Neural cell (in vitro differentiated cells): ENCODE data around the gene KRTAP5-2. TPM values are rescaled to one million over a fixed set of nuclear protein-coding genes. Genes with fewer than 3 reads are reported as not detected.
"Not testable (repeated sequence)": the region's sequence is repeated elsewhere in the genome, so short reads cannot be mapped to it uniquely, and the experiment has no call there.

Experiments
- H2AFZ ChIP-seq: fragments of 200-600, 300-800 bp; sonication (generic), shearing (Covaris generic); 2 replicates; pipeline ENCODE4 v1.6.0; 2014; ENCODE audit warnings: low read depth, mild to moderate bottlenecking, antibody characterized with exemption, low read length, moderate library complexity
- H3F3A ChIP-seq: fragments of 200-600 bp; shearing (Covaris generic); 2 replicates; pipeline ENCODE4 v1.6.1; 2016; ENCODE audit warnings: mild to moderate bottlenecking, moderate library complexity, mixed read lengths, antibody characterized with exemption, low read length; ENCODE audit not compliant: insufficient read depth, poor library complexity, severe bottlenecking
- H3K27ac ChIP-seq: fragments of 200-600, 300-800 bp; sonication (generic), shearing (Covaris generic); 2 replicates; pipeline ENCODE4 v1.5.1; 2014; ENCODE audit warnings: mild to moderate bottlenecking, low read length, moderate library complexity
- H3K27me3 ChIP-seq: fragments of 300-800, 200-600 bp; sonication (generic), shearing (Covaris generic); 2 replicates; pipeline ENCODE4 v1.6.0; 2014; ENCODE audit warnings: mild to moderate bottlenecking, low read depth, low read length, moderate library complexity; ENCODE audit not compliant: insufficient read depth
- H3K36me3 ChIP-seq: fragments of 300-800, 200-600 bp; sonication (generic), shearing (Covaris generic); 2 replicates; pipeline ENCODE4 v1.5.1; 2014; ENCODE audit warnings: mild to moderate bottlenecking, antibody characterized with exemption, low read length, moderate library complexity; ENCODE audit not compliant: insufficient read depth
- H3K4me2 ChIP-seq: fragments of 300-800, 200-600 bp; sonication (generic), shearing (Covaris generic); 2 replicates; pipeline ENCODE4 v1.6.0; 2014; ENCODE audit warnings: mild to moderate bottlenecking, low read length
- H3K4me3 ChIP-seq: fragments of 300-800, 200-600 bp; sonication (generic), shearing (Covaris generic); 2 replicates; pipeline ENCODE4 v1.5.1; 2014; ENCODE audit warnings: mild to moderate bottlenecking, low read length, moderate library complexity
- H3K79me2 ChIP-seq: fragments of 200-600 bp; shearing (Covaris generic); replicated peaks from 2 replicates; pipeline ENCODE4 v1.6.0; 2014; ENCODE audit warnings: mild to moderate bottlenecking, low read length, moderate library complexity; ENCODE audit not compliant: insufficient read depth
- H3K9ac ChIP-seq: fragments of 300-800, 200-600 bp; sonication (generic), shearing (Covaris generic); 2 replicates; pipeline ENCODE4 v1.6.1; 2016; ENCODE audit warnings: mild to moderate bottlenecking, low read length, mixed read lengths
- H3K9me2 ChIP-seq: fragments of 200-600 bp; shearing (Covaris generic); 2 replicates; pipeline ENCODE4 v1.6.1; 2016; ENCODE audit warnings: mild to moderate bottlenecking, low read length, mixed read lengths; ENCODE audit not compliant: insufficient read depth
- H3K9me3 ChIP-seq: fragments of 200-600, 300-800 bp; sonication (generic), shearing (Covaris generic); 2 replicates; pipeline ENCODE4 v1.6.1; 2016; ENCODE audit warnings: mild to moderate bottlenecking, mixed run types, low read length, moderate library complexity, mixed read lengths
- H4K20me1 ChIP-seq: fragments of 200-600 bp; shearing (Covaris generic); 2 replicates; pipeline ENCODE4 v1.6.1; 2016; ENCODE audit warnings: mild to moderate bottlenecking, mixed run types; ENCODE audit not compliant: insufficient read depth
- CTCF ChIP-seq: fragments of 450-650 bp; IDR thresholded peaks from 2 replicates; pipeline ENCODE4 v1.5.1; 2014; ENCODE audit warnings: antibody characterized with exemption, mild to moderate bottlenecking, moderate library complexity; ENCODE audit not compliant: poor library complexity, severe bottlenecking
- EZH2 ChIP-seq: fragments of 200-600, 300-800 bp; shearing (Covaris generic), sonication (generic); IDR thresholded peaks from 2 replicates; pipeline ENCODE4 v1.6.1; 2014; ENCODE audit warnings: antibody characterized with exemption, low read length, borderline replicate concordance, mild to moderate bottlenecking; ENCODE audit not compliant: insufficient read depth, poor library complexity, severe bottlenecking
- MXI1 ChIP-seq: fragments of 450-650 bp; conservative IDR thresholded peaks from 2 replicates; pipeline ENCODE4 v1.6.1; 2014; ENCODE audit warnings: antibody characterized with exemption, mild to moderate bottlenecking; ENCODE audit not compliant: poor library complexity, severe bottlenecking
- POLR2AphosphoS5 ChIP-seq: IDR thresholded peaks from 2 replicates; pipeline ENCODE4 v1.6.1; 2012
- RAD21 ChIP-seq: fragments of 450-650 bp; conservative IDR thresholded peaks from 2 replicates; pipeline ENCODE4 v1.6.1; 2014; ENCODE audit warnings: antibody characterized with exemption, mild to moderate bottlenecking, moderate library complexity
- REST ChIP-seq: IDR thresholded peaks from 2 replicates; pipeline ENCODE4 v1.6.1; 2012; ENCODE audit warnings: borderline replicate concordance
- SMC3 ChIP-seq: fragments of 450-650 bp; conservative IDR thresholded peaks from 2 replicates; pipeline ENCODE4 v1.6.1; 2014; ENCODE audit warnings: antibody characterized with exemption, mild to moderate bottlenecking, moderate library complexity; ENCODE audit not compliant: poor library complexity
- TAF1 ChIP-seq: IDR thresholded peaks from 2 replicates; pipeline ENCODE4 v1.6.1; 2012; ENCODE audit warnings: low read depth
- polyA plus RNA-seq: library from polyadenylated mRNA; depleted of rRNA; stranded (reverse); fragments of >200 nt; gene quantifications from 2 replicates; pipeline ENCODE4 v1.2.3, GENCODE V29; 2014

KRTAP5-2 gene
- polyA plus RNA-seq, 1 donor from 2014 or later: not detected

- H3K9me2 ChIP-seq: no peaks in the 10 kb centered on the region
- H2AFZ ChIP-seq: no peak overlapping the region
- H3K27me3 ChIP-seq: no peaks in the 10 kb centered on the region
- TF ChIP-seq MXI1 (no peak), TAF1 (no peak), CTCF (no peak), RAD21 (no peak)
- H3F3A ChIP-seq: no peaks in the 10 kb centered on the region
- H3K4me3 ChIP-seq: no peak overlapping the region
- H3K9me3 ChIP-seq: no peaks in the 10 kb centered on the region
- no peak overlapping the region for H3K9ac ChIP-seq
- H3K27ac ChIP-seq: no peak overlapping the region
- H3K4me2 ChIP-seq: no peak overlapping the region
- no peaks in the 10 kb centered on the region for H3K79me2 ChIP-seq
- H4K20me1 ChIP-seq: no peaks in the 10 kb centered on the region
- no peaks in the 10 kb centered on the region for H3K36me3 ChIP-seq
Measured at GRCh38 chr11:1598816-1599215, 722 bp upstream of the KRTAP5-2 start.

- not testable (repeated sequence) for H3K4me2 ChIP-seq, H3K27ac ChIP-seq, H3K79me2 ChIP-seq, H3K9me2 ChIP-seq, H3K36me3 ChIP-seq, H2AFZ ChIP-seq, H3K27me3 ChIP-seq, H3K4me3 ChIP-seq, H4K20me1 ChIP-seq, H3K9ac ChIP-seq, H3K9me3 ChIP-seq, H3F3A ChIP-seq
Measured at GRCh38 chr11:1598406-1598805, 312 bp upstream of the KRTAP5-2 start.

GRCh38 chr11:1597331-1597993 lies 632 bp downstream of the KRTAP5-2 start:
- no peaks in the 10 kb centered on the region for H3K9me3 ChIP-seq
- H3K9ac ChIP-seq: no peak overlapping the region
- H3K27me3 ChIP-seq: no peaks in the 10 kb centered on the region
- H3K9me2 ChIP-seq: no peaks in the 10 kb centered on the region
- H3F3A ChIP-seq: no peaks in the 10 kb centered on the region
- no peak overlapping the region for H3K4me3 ChIP-seq
- H3K36me3 ChIP-seq: no peaks in the 10 kb centered on the region
- no peak for TF ChIP-seq TAF1
- TF ChIP-seq REST: no peak
- no peak for TF ChIP-seq MXI1
- no peak for TF ChIP-seq POLR2AphosphoS5
- TF ChIP-seq EZH2: no peak
- TF ChIP-seq SMC3: no peak
- no peaks in the 10 kb centered on the region for H3K79me2 ChIP-seq
- no peak overlapping the region for H3K27ac ChIP-seq
- H4K20me1 ChIP-seq: no peaks in the 10 kb centered on the region
- no peak overlapping the region for H2AFZ ChIP-seq
- H3K4me2 ChIP-seq: no peak overlapping the region

GRCh38 chr11:1596576-1597121 lies 1.4 kb downstream of the KRTAP5-2 start:
- H2AFZ ChIP-seq, H3K4me2 ChIP-seq, H3F3A ChIP-seq, H3K36me3 ChIP-seq, H3K79me2 ChIP-seq, H3K9ac ChIP-seq, H4K20me1 ChIP-seq, H3K4me3 ChIP-seq, H3K27me3 ChIP-seq, H3K9me2 ChIP-seq, H3K9me3 ChIP-seq, H3K27ac ChIP-seq: not testable (repeated sequence)
